Skin of body (tissue), 2 donors: ENCODE measurements around the gene RNF225. TPM values are rescaled to one million over a fixed set of nuclear protein-coding genes. Genes with fewer than 3 reads are reported as not detected.
"Not testable (repeated sequence)": the region's sequence is repeated elsewhere in the genome, so short reads cannot be mapped to it uniquely, and the experiment has no call there.

Source experiments
- DNase-seq: peaks from one replicate; lab custom pipeline; 2025; lab: John Stamatoyannopoulos, UW
- total RNA-seq: library from RNA; depleted of rRNA; stranded (reverse); fragments of >200 nt; gene quantifications from one replicate; pipeline ENCODE4 v1.2.3, GENCODE V29; 2014

Gene RNF225
- total RNA-seq, 1 donor from 2014 or later = 0.99 TPM

- DNase-seq = no peak
These were observed 33.6 kb upstream of the RNF225 start for GRCh38 chr19:58361900-58362271.

GRCh38 chr19:58362272-58362994 is 33.0 kb upstream of the RNF225 start, which contains the start of gene ZNF497:
Gene ZNF497, minus strand, starts transcription at chr19:58362751. Its CDS starts 5,116 bp downstream, at chr19:58357635.
- peak; percentile 95 for DNase-seq

GRCh38 chr19:58364146-58364545 is 31.3 kb upstream of the RNF225 start:
- no peak for DNase-seq

GRCh38 chr19:58366585-58367430 is 28.6 kb upstream of the RNF225 start:
- no peak for DNase-seq

- no peak for DNase-seq
These were observed 27.6 kb upstream of the RNF225 start for GRCh38 chr19:58367698-58368454.

- no peak for DNase-seq
These were observed 26.7 kb upstream of the RNF225 start for GRCh38 chr19:58368561-58369360.

- DNase-seq = no peak
These were observed 22.9 kb upstream of the RNF225 start for GRCh38 chr19:58372311-58373133.

- no peak for DNase-seq
These were observed 21.3 kb upstream of the RNF225 start for GRCh38 chr19:58374200-58374599.

GRCh38 chr19:58376724-58377123 is 18.7 kb upstream of the RNF225 start:
- not testable (repeated sequence) for DNase-seq

- DNase-seq = no peak
These were observed 16.2 kb upstream of the RNF225 start for GRCh38 chr19:58379246-58379645.

GRCh38 chr19:58380037-58380661 is 15.3 kb upstream of the RNF225 start:
- no peak for DNase-seq

- DNase-seq = peak; percentile 100
These were observed 14.6 kb upstream of the RNF225 start, which contains the start of gene ZNF837 for GRCh38 chr19:58380662-58381459. Gene ZNF837, minus strand, starts transcription at chr19:58381030. Its CDS starts 11,698 bp downstream, at chr19:58369332.

- DNase-seq = no peak
These were observed 13.8 kb upstream of the RNF225 start for GRCh38 chr19:58381460-58382212.

- DNase-seq = no peak
These were observed 12.4 kb upstream of the RNF225 start for GRCh38 chr19:58382997-58383603.

GRCh38 chr19:58385313-58385890 is 10.1 kb upstream of the RNF225 start:
- DNase-seq = no peak

GRCh38 chr19:58385891-58386575 is 9.4 kb upstream of the RNF225 start:
- DNase-seq = no peak
